HG02588 (cell line): Measurements from ENCODE around the gene B3GNT2.
"Not testable (repeated sequence)": the region's sequence is repeated elsewhere in the genome, so short reads cannot be mapped to it uniquely, and the experiment has no call there.

ENCODE experiments used
- ATAC-seq: cut with Tn5 transposase; IDR thresholded peaks from one replicate; pipeline ENCODE4 v1.9.1; 2021; ENCODE audit warnings: mild to moderate bottlenecking, moderate library complexity; ENCODE audit not compliant: unreplicated experiment

B3GNT2 gene, protein sequence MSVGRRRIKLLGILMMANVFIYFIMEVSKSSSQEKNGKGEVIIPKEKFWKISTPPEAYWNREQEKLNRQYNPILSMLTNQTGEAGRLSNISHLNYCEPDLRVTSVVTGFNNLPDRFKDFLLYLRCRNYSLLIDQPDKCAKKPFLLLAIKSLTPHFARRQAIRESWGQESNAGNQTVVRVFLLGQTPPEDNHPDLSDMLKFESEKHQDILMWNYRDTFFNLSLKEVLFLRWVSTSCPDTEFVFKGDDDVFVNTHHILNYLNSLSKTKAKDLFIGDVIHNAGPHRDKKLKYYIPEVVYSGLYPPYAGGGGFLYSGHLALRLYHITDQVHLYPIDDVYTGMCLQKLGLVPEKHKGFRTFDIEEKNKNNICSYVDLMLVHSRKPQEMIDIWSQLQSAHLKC

DNA sequence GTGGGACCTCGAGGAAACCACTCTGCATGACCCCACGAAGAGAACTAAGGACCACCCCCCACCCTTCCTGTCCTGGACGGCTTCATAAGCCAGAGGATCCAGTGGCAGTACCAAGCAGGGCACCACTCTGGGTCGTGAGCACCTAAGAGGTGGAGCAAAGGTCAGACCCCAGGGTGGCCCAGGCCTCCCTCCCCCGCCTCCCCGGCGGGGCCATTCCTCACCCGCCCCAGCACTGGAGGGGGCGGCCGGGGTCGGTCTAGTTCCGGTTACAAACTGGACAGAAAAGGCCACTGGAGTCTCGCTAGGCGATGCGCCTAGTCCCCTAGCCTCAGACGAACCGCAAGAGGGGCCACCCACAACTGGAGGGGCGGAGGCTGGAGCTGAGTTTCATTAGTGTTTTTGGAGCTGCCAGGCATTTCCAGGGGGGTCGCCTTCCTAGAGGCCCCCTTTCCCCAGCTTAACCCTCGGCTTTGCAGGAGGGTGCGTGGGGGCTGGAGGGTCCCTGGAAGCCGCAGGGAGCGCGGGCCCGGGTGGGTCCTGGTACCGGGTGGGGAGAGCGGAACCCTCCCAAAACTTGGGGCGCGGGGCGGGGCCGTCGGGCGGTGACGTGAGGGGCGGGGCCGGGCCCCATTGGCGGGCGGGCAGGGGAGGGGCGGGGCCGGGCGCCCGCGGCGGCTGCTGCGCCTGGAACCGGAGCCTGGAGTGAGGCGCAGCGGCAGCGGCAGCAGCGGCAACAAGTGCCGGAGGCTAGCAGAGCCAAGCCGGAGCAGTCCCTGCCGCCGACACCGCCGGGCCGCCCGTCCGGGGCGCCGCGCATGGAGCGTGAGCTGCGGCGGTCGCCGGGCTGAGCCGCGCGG is at the start of gene B3GNT2:
TSS of gene B3GNT2 (plus strand) at position 695 of the 857 bp plus-strand sequence. CDS start 26,106 bp downstream, outside the sequence.
- peak; percentile 54 for ATAC-seq

DNA sequence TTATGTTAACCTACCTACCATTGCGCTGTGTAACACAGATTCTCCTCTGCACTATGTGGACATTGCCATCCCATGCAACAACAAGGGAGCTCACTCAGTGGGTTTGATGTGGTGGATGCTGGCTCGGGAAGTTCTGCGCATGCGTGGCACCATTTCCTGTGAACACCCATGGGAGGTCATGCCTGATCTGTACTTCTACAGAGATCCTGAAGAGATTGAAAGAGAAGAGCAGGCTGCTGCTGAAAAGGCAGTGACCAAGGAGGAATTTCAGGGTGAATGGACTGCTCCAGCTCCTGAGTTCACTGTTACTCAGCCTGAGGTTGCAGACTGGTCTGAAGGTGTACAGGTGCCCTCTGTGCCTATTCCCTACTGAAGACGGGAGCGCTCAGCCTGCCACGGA is 49.1 kb upstream of the B3GNT2 start:
- not testable (repeated sequence) for ATAC-seq

DNA sequence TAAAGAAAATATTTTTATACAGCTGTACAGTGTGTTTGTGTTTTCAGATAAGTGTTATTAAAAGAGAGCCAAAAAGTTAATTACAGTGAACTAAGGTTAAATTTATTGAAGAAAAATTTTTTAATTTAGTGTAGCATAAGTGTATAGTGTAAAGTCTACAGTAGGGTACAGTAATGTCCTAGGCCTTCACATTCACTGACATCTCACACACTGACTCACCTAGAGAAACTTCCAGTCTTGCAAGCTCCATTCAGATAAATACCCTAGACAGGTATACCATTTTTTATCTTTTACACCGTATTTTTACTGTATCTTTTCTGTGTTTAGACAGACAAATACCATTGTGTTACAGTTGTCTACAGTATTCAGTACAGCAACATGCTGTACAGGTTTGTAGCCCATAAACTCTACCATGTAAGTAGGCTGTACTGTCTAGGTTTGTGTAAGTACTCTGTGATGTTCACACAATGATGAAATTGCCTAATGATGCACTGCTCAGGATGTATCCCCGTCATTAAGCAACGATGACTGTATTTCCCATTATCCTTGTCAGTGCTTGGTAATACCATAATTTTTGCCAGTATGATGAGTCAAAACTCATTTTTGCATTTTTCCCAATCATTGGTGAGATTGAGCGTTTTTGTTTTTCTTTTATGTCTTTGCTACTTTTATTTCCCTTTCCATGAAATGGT is 48.2 kb upstream of the B3GNT2 start:
- no peak for ATAC-seq

DNA sequence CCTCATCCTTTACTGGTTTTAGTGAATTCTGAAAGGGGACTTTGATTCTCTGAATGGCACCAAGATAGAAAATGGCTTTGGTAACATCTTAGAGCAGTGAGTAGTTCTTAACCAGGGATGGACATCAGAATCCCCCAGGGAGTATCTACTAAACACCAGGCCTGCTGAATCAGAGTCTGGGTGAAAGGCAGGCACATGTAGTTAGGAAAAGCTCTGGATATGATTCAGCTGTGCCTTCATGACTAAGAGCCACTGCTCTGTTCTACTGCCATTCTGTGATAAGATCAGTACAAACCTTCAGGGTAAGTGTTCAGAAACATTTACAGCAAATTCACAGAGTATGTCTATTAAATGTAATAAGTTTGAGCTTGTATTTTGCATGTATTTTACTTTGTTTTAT is 46.2 kb upstream of the B3GNT2 start:
- ATAC-seq = no peak

DNA sequence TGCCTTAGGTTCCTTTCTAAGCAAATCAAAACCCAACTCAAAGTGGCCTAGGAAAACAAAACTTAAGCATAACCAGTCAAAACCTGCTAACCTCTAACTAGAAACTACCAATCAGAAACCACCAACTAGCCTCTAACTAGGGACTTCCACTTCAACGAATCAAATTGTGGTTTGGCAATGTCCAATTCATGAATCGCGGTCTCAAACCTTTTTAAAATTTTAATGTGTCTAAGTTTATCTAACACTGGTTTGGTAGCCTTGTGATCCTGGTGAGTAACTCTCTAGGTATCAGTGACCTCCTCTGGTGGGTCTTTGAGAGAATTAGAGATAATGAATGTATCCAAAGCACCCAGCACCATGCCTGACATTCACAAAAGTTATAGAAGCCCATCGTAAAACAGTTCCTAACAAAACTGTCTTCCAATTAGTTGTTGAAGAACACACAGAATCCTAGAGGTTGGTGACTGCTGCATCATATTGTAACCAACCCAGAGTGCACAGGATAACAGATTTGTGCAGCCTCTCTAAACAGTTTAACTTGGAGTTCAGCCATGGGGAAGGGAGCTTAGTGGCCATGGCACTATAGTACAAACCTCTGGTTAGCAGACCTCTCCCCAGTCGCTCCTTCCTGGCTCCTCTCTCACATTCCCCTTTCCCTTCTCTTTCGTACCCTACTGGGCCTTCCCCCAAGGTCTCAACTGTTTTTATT is 45.2 kb upstream of the B3GNT2 start:
- ATAC-seq = no peak

DNA sequence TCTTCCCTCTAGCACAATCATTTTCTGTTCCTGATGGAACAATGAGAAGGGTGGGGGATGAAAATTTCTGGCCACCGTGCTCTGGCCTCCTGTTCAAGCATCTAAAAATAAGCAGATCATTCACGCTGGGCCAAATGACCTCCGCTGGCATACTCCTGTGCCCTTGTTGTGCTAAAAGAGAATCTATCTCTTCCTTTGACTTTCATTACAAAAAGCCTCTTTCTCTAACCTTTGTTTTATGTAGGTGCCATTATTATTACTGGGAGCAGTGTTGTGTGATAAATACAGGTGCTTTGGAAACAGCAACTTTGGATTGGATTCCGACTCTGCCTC is 44.6 kb upstream of the B3GNT2 start:
- no peak for ATAC-seq

DNA sequence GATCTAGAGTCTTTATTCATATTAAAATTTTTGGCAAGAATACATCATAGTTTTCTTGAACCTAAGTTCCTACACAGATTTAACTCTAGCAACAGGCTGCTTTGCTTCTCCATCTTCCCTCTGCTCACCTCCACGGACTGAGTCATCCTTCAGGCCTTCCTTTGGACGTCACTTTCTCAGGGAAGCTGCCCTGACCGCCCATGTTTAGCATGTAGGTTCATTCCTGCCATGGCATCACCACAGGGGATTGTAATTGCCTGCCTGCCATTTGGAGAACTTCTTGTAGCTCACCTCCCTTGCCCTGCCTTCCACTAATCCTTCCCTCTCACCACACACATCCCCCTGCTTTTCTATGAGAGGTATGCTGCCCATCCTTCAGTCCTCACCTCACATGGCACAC is 43.9 kb upstream of the B3GNT2 start:
- no peak for ATAC-seq

DNA sequence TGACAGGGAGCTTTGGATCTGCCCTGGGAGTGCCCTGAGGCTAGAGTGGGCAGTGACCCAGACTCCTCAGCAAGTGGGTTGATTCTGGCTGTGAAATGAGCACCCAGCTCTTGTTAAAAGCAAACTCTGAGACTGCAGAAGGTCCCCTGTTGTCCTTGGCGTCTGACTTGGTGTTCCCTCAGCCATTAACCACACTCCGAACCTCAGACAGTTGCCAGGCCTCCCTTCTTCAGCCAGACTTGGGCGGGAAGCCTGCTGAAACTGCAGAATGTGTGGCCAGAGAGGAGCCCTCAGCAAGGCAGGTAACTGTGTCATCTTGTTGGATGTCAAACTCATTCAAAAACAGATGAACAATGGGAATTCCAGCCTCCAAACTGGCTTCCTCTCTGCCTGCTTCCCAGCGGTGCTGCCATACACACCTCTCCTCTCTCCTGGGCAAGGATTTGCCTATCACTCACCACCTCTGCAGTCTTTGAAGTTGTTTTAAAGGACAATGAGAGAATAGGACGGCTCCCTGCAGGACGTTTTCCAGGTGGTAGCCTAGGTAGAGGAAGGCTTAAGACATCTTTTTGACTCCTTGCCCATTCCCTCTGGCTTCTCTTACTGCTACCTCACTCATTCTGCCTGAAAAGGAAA is 38.9 kb upstream of the B3GNT2 start:
- no peak for ATAC-seq

DNA sequence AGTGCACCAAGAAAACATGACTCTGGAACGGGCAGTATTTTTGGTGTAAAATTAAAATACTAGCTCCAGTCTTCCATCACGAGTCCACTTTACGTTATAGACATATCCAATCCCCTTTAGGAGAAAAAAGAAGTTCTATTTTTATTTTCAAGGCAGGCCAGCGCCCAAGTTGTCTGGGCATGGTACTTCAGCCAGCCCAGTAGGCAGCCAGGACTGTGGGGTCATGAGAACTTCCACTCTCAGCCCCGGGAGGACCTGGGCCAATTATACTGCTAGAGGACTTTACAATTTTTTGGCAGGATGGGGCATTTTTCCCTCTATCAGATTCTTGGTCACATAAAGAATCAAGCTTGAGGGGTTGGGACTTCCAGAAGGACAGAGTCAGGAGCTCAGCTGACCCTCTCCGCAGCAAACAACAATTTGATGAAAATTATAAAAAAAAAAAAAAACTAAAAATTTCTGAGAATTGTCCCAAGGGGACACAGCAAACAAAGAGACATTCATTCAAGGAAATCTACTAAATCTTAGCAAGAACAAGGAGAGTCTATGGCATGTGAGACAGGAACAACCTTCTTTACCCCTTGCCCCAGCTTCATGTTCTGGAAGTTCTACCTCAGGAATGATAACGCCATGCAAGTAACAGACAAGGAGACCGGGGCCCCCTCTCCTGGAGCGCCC is 37.3 kb upstream of the B3GNT2 start:
- no peak for ATAC-seq

DNA sequence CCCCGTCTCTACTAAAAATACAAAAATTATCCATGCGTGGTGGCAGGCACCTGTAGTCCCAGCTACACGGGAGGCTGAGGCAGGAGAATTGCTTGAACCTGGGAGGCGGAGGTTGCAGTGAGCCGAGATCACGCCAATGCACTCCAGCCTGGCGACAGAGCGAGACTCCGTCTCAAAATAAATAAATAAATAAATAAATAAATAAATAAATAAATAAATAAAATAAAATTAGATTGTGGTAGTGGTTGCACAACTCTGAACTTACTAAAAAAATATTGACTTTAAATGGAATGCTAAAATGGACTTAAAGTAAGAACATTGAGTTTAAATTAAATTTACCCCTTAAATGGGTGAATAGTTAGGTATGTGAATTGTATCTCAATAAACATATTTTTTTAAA is 35.2 kb upstream of the B3GNT2 start:
- ATAC-seq = not testable (repeated sequence)

DNA sequence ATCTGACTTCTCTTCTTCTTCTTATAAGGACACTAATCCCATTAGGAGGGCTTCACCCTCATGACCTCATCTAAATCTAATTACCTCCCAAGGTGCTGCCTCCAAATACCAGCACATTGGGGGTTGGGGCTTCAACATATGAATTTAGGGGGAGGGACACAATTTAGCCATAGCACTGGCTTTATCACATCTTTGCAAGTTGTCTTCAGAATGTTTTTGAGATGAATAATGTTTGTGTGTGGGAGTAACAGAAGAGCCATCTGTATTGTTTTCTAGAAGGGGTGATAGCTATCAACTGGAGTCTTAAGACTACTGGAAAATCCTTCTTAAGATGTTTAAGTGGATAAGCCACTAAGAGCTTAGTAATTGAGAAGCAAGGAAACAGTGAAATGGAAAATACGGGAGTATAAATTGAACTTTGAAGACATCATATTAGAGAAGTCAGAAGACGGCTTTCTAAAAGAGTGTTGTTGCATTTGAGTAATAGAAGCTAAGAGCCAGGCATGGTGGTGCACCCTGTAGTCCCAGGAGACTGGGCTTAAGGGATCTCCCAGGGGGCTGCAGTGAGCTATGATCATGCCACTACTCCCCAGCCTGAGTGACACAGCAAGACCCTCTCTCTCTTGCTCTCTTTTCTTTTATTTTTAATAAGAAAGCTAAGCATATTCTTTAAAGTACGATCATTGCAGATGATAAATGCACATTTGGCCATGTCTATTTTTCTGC is 32.6 kb upstream of the B3GNT2 start:
- ATAC-seq = no peak

DNA sequence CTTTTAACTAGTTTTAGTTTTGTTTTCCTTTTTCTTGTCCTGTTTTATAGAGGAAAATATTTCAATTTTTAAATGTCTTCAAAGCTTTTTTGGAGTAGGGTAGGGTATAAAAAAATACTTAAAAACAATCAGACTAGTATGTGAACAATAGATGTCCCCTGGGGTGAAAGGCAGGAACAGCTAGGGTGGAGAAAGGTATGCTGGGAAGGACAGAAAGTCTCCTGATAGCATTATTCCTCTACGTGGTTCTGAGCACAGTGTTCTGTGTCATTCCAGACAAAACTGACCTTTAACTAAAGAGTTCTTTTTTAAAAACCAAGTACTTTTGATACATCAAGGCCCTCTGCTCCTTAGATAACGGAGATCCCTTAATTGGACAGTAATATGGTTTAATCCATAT is 32.1 kb upstream of the B3GNT2 start:
- ATAC-seq = no peak

DNA sequence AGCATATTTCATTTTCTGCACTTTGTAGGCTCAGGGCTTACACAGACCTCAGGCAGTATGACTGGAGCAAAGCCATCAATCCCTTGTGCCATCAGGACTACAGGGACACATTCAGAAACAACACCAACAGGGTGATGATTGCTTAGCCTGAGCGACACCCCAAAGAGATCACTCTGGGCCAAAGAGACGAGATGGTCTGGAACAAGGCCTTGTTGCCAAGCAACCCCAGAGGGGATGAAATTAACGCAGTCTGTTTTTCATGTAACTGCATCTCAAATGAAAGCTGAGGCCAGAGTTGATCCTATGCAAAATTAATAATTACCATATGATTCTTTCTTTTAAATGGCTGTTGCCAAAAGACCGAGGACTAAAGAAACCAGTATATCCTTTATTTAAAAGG is 20.2 kb upstream of the B3GNT2 start:
- ATAC-seq = no peak

DNA sequence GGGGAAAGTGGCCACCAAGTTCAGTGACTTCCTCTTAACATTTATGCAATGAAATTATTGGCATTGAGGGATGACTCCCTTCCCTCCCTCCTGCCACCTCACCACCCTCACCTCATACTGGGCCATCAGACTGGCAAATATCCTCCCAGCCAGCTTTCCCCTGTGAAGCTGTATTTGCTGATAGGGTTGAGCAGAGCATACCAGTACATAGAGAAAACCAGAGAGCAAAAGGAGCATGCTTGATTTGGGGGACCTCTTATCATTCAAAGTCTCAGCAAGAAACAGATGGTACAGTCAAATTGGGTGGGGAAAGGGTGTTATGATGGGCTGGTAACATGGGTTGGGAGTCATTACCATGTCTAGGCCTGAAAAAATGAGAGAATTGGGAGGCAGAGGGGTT is 19.1 kb upstream of the B3GNT2 start:
- ATAC-seq = no peak

DNA sequence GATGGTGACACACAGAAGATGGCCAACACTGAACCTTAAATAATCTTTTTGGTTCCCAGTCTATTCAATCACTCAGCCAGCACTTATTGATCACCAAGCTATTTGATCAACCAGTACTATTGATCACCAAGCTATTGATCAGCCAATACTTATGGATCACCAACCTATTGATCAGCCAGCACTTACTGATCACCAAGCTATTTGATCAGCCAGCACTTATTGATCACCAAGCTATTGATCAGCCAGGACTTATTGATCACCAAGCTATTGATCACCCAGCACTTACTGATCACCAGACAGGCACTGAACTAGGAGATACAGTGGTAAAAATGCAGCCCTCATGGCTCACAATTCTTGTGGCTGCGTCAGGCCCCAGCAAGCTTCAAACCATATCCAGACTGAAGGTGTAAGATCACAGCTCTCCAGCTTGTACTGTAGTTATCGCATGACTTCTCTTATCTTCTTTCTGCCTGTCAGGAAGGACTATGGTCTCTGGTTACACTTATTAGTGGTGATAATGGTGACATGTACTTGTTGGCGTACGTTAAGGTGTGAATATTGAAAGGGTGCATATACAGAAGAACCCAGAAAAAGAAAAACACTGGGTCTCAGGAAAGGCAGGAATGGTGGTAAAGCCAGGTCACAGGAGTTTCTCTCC is 18.4 kb upstream of the B3GNT2 start:
- no peak for ATAC-seq

DNA sequence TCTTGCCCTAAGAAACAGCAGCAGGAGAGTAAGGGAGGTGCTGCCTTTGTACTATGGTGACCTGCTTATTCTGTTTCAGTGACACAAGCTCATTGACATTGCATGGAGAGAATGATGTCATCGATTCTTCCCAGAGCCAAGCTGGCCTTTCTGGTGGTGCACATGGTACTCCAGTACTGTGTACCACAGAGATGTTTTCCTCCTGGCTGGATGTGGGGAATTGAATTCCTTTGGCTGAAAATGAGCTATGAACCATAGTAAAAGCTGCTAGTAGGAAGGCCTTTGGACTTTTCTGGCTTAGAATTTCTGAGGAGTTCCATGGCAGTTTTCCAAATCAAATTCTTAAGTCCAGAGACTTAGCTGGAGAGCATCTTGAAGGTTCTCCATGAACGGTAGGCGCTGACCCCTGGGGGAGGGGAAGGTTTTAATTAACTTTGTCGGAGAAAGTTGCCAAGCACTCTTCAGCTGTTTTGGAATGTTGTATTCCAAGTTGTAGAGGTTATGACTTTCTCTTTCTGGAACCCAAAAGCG is 17.1 kb upstream of the B3GNT2 start:
- ATAC-seq = no peak

DNA sequence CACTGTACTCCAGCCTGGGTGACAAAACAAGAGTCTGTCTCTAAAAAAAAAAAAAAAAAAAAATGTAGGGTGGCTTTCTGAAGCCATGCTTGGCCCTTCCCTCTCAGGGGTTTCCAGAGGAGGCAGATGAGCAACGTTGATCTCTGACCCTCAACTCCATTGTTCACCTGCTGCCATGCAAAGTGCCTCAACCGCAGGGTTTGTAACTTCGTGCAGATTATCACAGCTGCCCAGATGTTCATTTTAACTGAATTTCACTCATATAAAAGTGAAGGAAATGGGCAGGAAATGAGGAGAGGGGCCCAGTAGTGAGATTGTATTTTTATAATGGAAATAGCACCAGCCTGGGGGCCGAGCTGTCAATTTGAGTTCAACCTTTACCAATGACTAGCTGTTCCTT is 14.9 kb upstream of the B3GNT2 start:
- ATAC-seq = no peak

DNA sequence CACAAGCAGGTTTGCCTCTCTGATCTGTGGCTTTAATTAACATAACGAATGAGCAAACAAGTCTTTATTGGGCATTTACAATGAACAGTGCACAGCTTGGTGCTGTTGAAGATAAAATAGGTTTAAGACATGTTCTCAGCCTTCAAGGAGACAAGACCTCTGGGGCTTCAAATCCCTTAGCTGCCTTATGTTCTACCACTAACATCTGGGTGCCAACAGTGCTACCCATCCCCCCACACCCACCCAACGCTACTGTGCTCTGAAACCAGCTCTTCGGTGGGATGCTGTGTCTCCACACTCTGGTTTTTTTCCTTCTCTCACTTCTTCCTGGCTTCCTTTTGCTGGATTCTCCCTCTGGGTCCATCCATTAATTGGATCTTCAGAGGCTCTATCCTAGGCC is 14.1 kb upstream of the B3GNT2 start:
- no peak for ATAC-seq
